ENCODE data around the gene CCNY.

GRCh38 chr10:35396560-35397434 lies 60.5 kb downstream of the CCNY start:
- no peak for TF ChIP-seq CTCF (IDR thresholded peaks at IDR 0.05; ENCODE audit: low read depth, low read length)
- TF ChIP-seq EZH2phosphoT487 (IDR thresholded peaks at IDR 0.05; ENCODE audit: low read depth): no peak

All from OCI-LY3 (cell line).